Mucosa of rectum (tissue), 2 donors: ENCODE measurements around the gene DENND1A.
"Not testable (repeated sequence)": the region's sequence is repeated elsewhere in the genome, so short reads cannot be mapped to it uniquely, and the experiment has no call there.

ENCODE experiments used
- H3K27ac ChIP-seq, 2 donors: one replicate each; pipeline ENCODE4 v1.7.0; 2013; ENCODE audit warnings: inconsistent platforms in 2 of 2, low read depth in 2 of 2, low read length in 2 of 2
- H3K27me3 ChIP-seq, 2 donors: one replicate each; pipeline ENCODE4 v1.7.0; 2013; ENCODE audit warnings: low read length in 2 of 2; ENCODE audit not compliant: control insufficient read depth in 2 of 2, insufficient read depth in 2 of 2
- H3K36me3 ChIP-seq, 2 donors: one replicate each; pipeline ENCODE4 v1.7.0; 2013; ENCODE audit warnings: low read length in 2 of 2; ENCODE audit not compliant: control insufficient read depth in 2 of 2, insufficient read depth in 2 of 2
- H3K4me1 ChIP-seq, 2 donors: one replicate each; pipeline ENCODE4 v1.7.0; 2013; ENCODE audit warnings: low read length in 2 of 2, mild to moderate bottlenecking in 1 of 2; ENCODE audit not compliant: control insufficient read depth in 2 of 2, insufficient read depth in 2 of 2
- H3K4me3 ChIP-seq, 2 donors: one replicate each; pipeline ENCODE4 v1.7.0; 2013; ENCODE audit warnings: low read length in 2 of 2
- H3K9ac ChIP-seq, 2 donors: one replicate each; pipeline ENCODE4 v1.7.0; 2013; ENCODE audit warnings: low read length in 2 of 2, low read depth in 1 of 2, mild to moderate bottlenecking in 1 of 2
- H3K9me3 ChIP-seq, 2 donors: one replicate each; pipeline ENCODE4 v1.7.0; 2013; ENCODE audit warnings: low read length in 2 of 2; ENCODE audit not compliant: control insufficient read depth in 2 of 2
- donor health status: healthy.
- donor health status: Normal muscosa, but diverticular disease.

The DENND1A gene, protein sequence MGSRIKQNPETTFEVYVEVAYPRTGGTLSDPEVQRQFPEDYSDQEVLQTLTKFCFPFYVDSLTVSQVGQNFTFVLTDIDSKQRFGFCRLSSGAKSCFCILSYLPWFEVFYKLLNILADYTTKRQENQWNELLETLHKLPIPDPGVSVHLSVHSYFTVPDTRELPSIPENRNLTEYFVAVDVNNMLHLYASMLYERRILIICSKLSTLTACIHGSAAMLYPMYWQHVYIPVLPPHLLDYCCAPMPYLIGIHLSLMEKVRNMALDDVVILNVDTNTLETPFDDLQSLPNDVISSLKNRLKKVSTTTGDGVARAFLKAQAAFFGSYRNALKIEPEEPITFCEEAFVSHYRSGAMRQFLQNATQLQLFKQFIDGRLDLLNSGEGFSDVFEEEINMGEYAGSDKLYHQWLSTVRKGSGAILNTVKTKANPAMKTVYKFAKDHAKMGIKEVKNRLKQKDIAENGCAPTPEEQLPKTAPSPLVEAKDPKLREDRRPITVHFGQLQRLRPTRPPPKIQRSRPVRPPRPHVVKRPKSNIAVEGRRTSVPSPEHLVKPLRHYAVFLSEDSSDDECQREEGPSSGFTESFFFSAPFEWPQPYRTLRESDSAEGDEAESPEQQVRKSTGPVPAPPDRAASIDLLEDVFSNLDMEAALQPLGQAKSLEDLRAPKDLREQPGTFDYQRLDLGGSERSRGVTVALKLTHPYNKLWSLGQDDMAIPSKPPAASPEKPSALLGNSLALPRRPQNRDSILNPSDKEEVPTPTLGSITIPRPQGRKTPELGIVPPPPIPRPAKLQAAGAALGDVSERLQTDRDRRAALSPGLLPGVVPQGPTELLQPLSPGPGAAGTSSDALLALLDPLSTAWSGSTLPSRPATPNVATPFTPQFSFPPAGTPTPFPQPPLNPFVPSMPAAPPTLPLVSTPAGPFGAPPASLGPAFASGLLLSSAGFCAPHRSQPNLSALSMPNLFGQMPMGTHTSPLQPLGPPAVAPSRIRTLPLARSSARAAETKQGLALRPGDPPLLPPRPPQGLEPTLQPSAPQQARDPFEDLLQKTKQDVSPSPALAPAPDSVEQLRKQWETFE

DNA sequence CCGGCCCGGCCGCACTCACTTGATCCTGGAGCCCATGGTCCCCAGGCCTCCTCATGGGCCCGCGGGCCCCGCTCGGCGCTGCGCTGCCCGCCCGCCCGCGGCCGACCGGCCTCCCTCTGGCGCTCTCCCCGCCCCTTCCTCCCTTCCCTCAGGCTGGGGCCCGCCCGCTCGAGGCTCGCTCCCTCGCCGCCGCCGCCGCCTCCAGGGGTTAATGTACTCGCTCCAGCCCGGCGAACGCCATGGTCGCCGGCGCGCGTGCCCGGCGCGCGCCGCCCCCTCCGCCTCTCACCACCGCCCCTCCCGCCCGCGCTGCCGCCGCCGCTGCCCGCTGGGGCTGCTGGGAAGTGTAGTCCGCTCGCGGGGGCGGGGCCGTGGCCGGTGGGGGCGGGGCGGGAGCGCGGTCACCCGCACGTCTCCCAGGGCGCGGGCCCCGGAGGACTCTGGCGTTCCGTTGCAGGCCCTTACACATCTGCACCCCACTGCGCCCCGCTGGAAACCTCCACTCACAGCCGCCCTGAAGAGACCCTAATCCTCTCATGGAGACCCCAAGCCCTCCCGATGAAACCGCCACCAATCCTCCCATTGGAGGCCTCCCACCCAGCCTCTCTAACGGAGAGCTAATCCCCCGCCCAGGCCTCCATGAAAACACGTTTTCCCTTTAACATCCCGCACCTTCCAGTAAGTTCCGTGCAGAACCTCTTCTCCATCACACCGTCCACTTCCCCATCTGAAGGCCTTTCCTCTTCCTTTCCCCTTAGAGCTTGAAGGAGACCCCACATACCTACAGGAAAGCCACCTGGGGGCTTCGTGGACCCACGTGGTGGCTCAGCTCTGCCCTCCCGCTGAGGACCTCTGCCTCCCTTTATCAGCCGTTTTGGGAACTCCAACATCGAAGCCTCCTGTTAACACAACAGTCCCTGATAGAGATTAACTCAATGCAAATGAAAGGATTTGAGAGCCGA is at the start of gene DENND1A:
DENND1A (minus strand) TSS at position 257 of the 962 bp plus-strand sequence; CDS start at position 36, 221 bp downstream.
- Histone ChIP-seq H3K9ac (peak within 1 kb of the TSS; percentile 68 to 73), H3K4me3 (peak within 1 kb of the TSS; percentile 68 to 81), H3K9me3 (no peaks in the 10 kb centered on the region), H3K27ac (peak within 1 kb of the TSS; percentile 82 to 83), H3K27me3 (no peaks in the 10 kb centered on the region), H3K36me3 (no peaks in the 10 kb centered on the region), H3K4me1 (peaks cover 23 to 31% of the 10 kb centered on the region in 2 donors)

DNA sequence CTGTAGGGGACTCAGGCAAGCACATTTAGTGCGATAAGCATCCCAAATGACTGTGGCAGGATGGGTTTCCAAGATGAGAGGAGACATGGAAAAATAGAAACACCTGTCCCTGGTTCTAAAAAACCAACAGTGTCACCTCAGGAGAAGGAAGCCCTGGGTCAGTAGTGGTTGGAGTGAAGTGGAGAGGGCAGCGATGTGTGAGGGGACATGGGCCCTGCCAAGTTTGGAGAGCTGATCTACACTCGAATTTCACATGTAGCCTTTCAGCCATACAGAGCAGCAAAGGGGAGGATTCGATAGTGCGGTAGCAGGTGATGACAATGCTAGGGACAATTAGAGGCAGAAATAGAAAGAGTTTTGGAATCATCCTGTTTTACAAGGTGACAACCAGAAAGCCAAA is 49.1 kb upstream of the DENND1A start:
- Histone ChIP-seq H3K9me3 (no peaks in the 10 kb centered on the region), H3K27ac (no peak overlapping the region)

DNA sequence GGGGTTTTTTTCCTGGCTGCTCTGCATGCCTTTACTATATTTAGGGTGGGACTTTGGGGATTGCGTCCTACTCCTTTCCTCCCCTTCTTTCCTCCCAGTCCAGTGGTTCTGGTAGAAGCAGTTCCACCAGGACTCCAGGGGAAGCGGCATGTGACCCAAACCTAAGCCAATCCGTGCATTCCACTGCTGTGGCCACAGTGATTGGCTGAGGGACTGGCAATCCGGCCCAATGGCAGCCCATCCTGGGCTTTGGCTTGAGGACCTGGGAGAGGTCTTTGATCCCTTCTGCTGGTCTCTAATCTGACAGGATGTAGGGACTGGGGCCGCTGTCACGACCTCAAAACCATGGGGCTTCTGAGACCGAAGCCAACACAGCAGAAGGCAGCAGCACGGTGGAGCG is 46.7 kb upstream of the DENND1A start:
- H3K9me3 ChIP-seq, H3K36me3 ChIP-seq, H3K4me3 ChIP-seq, H3K9ac ChIP-seq, H3K27ac ChIP-seq, H3K4me1 ChIP-seq: not testable (repeated sequence)
- peaks cover 8 to 14% of the 10 kb centered on the region in 2 donors for H3K27me3 ChIP-seq

More for the DNA sequence above, 49.1 kb upstream of the DENND1A start:
- Histone ChIP-seq H3K9ac (no peak overlapping the region), H3K4me1 (no peaks in the 10 kb centered on the region), H3K27me3 (peaks cover 8 to 21% of the 10 kb centered on the region in 2 donors), H3K36me3 (no peaks in the 10 kb centered on the region), H3K4me3 (no peak overlapping the region)

DNA sequence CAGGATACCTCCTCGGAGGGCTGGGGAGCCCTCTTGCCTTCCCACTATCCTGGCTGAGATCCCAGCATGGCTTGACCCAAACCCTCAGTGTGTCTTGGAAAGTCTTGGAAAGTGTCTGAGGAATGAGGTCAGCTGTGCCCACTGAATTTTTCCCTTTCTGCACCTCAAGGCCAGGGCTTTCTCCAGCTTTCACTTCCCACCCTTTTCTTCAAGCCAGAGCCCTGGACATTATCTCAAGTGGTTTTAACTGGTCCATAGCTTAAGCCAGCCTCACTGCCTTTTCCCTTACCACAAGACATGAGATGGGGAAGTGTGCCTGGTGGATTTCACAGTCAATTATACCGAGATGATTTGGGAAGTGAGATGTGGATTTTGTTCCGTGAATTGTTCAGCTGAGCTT is 45.9 kb upstream of the DENND1A start:
- H3K4me3 ChIP-seq = no peak overlapping the region
- no peaks in the 10 kb centered on the region for H3K36me3 ChIP-seq
- no peaks in the 10 kb centered on the region for H3K4me1 ChIP-seq
- no peak overlapping the region for H3K9ac ChIP-seq
- peaks cover 8 to 11% of the 10 kb centered on the region in 2 donors for H3K27me3 ChIP-seq
- H3K27ac ChIP-seq = no peak overlapping the region
- H3K9me3 ChIP-seq = no peaks in the 10 kb centered on the region

DNA sequence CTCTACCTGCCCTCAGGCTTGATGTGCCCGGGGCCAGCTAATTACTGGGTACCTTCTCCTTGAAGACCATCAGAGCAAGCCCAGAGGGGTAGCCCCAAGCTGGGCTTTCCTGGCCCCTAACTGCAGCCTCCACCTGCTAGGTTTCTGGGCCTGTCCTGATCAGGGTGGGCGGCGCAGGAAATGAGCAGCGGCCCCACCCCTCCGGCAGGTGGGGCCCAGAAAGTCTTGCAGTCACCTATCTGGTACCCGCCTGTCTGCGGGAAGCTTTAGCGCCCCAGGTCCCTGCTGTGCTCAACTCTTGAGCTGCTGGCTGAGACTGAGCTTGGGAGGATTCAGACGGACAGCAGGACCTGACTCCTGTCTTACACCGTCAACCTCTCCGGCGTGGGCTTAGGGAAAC is 44.5 kb upstream of the DENND1A start:
- Histone ChIP-seq H3K36me3 (no peaks in the 10 kb centered on the region), H3K4me1 (no peaks in the 10 kb centered on the region), H3K9me3 (no peaks in the 10 kb centered on the region), H3K9ac (no peak overlapping the region), H3K27ac (no peak overlapping the region), H3K27me3 (peaks cover 4 to 12% of the 10 kb centered on the region in 2 donors), H3K4me3 (no peak overlapping the region)

DNA sequence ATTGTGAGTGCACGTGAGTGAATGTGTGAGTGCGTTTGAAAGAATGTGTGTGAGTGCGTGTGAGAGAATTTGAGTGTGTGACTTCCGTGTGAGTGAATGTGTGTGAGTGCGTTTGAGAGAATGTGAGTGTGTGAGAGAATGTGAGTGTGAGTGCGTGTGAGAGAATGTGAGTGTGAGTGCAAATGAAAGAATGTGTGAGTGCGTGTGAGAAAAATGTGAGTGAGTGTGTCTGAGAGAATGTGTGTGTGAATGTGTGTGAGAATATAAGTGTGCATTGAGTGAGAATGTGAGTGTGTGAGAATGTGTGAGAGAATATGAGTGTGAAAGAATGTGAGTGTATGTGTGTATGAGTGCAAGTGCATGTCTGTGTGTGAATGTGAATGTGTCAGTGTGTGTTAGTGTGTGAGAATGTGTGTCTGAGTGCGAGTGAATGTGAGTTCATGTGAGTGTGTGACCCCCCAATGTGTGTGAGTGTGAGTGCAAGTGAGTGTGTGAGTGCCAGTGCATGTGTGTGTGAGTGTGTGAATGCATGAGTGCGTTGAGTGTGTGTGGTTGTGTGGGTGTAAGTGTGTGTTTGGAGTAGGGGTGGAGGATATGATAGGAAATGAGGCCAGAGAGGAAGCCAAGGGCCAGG is 43.8 kb upstream of the DENND1A start:
- no peak overlapping the region for H3K27ac ChIP-seq
- no peak overlapping the region for H3K4me3 ChIP-seq

DNA sequence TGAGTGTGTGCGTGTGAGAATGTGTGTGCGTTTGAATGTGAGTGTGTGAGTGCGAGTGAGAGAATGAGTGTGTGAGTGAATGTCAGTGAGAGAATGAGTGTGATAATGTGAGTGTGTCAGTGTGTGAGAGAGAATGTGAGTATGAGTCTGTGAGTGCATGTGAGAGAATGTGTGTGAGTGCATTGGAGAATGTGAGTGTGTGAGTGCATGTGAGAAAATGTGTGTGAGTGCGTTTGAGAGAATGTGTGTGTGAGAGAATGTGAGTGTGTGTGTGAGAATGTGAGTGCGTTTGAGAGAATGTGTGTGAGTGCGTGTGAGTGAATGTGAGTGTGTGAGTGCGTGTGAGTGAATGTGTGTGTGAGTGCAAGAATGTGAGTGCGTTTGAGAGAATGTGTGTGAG is 42.7 kb upstream of the DENND1A start:
- Histone ChIP-seq H3K27ac (no peak overlapping the region), H3K9ac (no peak overlapping the region), H3K27me3 (peaks cover 0 to 9% of the 10 kb centered on the region in 2 donors), H3K9me3 (no peaks in the 10 kb centered on the region), H3K4me1 (no peaks in the 10 kb centered on the region), H3K36me3 (no peaks in the 10 kb centered on the region), H3K4me3 (no peak overlapping the region)

More for the DNA sequence above, 43.8 kb upstream of the DENND1A start:
- no peaks in the 10 kb centered on the region for H3K36me3 ChIP-seq
- no peaks in the 10 kb centered on the region for H3K4me1 ChIP-seq
- H3K9me3 ChIP-seq = no peaks in the 10 kb centered on the region
- H3K9ac ChIP-seq = no peak overlapping the region
- peaks cover 0 to 9% of the 10 kb centered on the region in 2 donors for H3K27me3 ChIP-seq

DNA sequence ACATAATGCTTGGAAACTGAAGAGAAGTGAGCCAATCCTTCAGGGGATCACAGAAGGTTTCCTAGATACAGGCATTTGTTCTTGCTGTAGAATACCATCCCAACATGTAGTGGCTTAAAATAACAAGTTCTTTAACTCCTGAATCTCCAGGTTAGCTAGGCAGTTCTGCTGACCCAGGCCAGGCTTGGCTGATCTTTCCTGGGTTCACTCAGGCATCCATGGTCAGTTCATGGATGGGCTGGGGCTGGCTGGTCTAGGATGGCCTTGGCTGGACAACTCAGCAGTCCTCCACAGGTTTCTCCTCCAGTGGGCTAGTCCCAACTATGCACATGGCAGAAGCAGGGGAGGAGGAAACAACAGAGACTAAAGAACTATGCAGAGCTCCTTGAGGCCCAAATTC is 37.4 kb upstream of the DENND1A start:
- no peaks in the 10 kb centered on the region for H3K9me3 ChIP-seq
- H3K36me3 ChIP-seq = no peaks in the 10 kb centered on the region
- no peak overlapping the region for H3K4me3 ChIP-seq
- no peak overlapping the region for H3K9ac ChIP-seq
- no peak overlapping the region for H3K27ac ChIP-seq
- H3K4me1 ChIP-seq = no peaks in the 10 kb centered on the region
- peaks cover 14 to 16% of the 10 kb centered on the region in 2 donors for H3K27me3 ChIP-seq
